GM21526 (cell line): ENCODE measurements around the gene PRPF38A.
"Not testable (repeated sequence)": the region's sequence is repeated elsewhere in the genome, so short reads cannot be mapped to it uniquely, and the experiment has no call there.

Experiments used
- ATAC-seq: cut with Tn5 transposase; IDR thresholded peaks from one replicate; pipeline ENCODE4 v1.9.1; 2021; ENCODE audit warnings: moderate library complexity; ENCODE audit not compliant: unreplicated experiment, low FRiP score

The PRPF38A gene, protein sequence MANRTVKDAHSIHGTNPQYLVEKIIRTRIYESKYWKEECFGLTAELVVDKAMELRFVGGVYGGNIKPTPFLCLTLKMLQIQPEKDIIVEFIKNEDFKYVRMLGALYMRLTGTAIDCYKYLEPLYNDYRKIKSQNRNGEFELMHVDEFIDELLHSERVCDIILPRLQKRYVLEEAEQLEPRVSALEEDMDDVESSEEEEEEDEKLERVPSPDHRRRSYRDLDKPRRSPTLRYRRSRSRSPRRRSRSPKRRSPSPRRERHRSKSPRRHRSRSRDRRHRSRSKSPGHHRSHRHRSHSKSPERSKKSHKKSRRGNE

GRCh38 chr1:52404116-52404974 lies at the start of gene PRPF38A, which contains the start of gene ORC1:
Gene PRPF38A (plus strand): TSS chr1:52404602. CDS start chr1:52404750, 148 bp downstream.
Gene ORC1 (minus strand): TSS chr1:52404423. CDS start chr1:52402223, 2,200 bp downstream.
- ATAC-seq: peak; percentile 92

- ATAC-seq: no peak
These were observed 49.0 kb upstream of the PRPF38A start for GRCh38 chr1:52355436-52355835.

DNA sequence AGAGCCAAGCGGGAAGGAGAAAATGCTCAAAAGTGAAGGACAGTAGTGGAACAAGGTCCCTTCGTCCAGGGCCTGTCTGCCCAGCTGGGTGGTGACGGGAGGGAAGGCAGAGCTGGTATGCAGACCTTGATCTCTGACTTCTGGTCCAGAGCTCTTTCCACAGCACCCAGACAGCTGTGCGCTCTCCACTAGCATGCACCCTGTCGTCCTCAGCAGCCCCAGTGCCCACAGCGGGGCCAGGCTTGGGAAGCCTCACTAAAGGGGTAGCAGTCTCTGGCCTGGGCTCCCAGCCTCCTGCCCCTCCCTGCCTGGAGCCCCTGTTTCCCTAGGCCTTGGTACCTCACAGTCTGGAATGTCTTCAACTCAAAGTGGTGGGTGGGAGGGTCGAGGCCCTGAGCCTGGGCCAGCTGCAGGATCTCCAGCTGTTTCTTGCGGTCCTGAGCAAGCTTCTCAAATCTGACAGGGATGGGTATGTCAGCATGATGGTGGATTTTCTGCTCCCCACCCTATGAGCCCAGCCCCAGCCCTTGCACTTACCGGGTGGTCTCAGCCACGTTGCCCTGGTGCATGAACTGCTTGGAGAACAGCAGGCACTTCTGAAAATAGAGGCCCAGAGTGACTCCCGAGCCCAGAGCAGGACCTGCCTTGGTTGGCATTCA lies 48.4 kb upstream of the PRPF38A start:
- ATAC-seq: no peak

DNA sequence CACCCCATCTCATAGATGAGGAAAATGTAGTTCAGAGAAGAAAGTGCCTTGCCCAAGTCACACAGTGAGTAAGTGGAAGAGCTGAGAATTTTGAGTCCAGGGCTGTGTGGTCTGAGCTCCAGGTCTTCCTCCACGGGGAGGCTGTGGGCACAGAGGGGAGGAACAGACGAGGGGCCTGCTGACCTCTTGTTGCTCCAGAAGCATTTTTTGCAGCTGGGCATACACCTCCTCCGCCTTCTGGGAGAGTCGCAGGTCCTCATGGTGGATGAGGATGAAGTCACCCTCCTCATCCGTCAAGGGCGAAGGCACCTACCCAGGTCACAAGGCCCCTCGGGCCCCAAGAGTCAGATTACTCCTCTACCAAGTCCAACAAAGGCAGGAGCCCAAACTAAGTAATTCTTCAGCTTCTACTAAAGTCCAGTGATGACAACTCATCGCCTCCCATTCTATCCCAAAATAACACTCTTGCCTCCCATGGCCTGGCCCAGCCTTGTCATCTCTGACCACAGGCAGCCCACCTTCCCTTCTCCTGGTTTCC lies 47.5 kb upstream of the PRPF38A start:
- ATAC-seq: no peak

GRCh38 chr1:52357397-52357796 lies 47.0 kb upstream of the PRPF38A start:
- no peak for ATAC-seq

DNA sequence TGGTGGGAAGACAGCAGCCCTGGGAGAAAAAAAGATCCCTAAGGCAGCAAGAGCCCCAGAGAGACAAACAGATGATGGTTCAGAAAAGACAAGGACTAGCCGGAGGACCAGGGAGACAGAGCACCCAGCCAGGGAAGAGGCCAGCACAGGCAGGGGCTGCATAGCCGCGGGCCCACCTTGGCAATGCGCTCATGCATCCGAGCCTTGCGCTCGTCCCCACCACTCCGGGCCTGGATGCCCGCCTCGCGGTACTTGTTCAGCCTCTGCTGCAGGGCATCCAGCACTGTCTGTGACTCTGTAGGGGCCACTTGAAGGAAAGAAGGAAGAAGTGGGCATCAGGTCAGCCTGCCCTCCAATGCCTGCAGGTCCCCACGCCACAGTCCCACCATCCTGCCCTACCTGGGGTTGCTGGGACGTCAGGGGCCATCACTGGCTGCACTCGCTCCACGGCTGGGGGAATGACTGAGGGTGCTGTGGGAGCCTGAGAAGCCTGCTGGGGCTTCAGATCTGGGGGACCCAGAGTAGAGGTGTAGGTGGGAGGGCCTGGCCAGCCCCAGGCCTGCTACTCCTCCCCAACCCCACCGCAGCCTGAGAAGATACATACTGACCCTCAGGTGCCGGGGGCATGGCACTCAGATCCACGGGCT lies 45.4 kb upstream of the PRPF38A start:
- ATAC-seq: no peak

DNA sequence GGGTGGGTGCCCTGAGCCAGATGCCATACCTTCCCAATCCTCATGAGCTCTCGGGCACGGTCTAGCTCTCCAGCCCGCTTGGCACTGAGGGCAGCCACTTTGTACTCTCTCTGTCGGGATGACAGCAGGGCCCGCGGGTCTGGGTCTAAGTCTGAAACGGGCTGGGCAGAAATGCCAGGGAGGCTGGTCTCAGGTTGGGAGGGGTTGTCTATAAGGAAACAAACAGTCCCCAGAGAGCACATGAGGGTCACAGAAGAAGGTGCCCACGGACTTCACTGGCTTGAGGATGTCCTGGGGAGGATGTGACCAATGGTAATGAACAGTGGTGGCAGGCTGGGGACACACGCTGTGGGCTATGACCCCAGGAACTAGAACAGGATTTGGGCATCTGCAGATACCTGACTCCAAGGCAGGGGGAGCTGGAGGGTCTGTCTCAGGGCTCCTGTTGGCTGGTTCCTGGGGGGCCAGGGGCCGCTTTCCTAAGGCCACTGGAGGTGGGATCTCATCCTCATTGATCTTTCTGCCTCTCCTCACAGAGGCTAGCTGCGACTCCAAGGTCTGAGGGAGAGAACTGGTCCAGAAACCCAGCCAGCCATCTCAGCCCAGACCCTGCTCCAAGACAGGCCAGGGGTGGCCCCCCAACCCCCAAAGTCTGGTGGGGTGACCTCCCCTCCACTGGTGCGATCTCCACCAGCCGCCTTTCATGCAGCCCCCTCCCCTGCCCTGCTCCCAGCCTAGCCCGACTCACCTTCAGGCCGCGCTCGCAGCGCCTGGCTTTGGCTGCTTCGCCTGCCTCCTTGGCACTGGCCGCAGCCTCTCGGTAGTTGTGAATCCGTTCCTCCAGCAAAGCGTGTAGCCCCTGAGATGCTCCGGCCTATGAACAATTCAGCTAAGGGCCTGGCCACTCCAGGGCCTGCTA lies 44.5 kb upstream of the PRPF38A start:
- ATAC-seq: no peak

GRCh38 chr1:52360595-52360968 lies 43.8 kb upstream of the PRPF38A start:
- no peak for ATAC-seq

GRCh38 chr1:52364235-52364839 lies 40.1 kb upstream of the PRPF38A start:
- ATAC-seq: no peak

- ATAC-seq: no peak
These were observed 39.2 kb upstream of the PRPF38A start for GRCh38 chr1:52365071-52365745.

- peak; percentile 86 for ATAC-seq
These were observed 38.5 kb upstream of the PRPF38A start, which contains the start of gene CC2D1B for GRCh38 chr1:52365746-52366516. Gene CC2D1B (minus strand): TSS chr1:52366205. CDS start chr1:52364620, 1,585 bp downstream.

GRCh38 chr1:52366517-52366827 lies 37.9 kb upstream of the PRPF38A start:
- no peak for ATAC-seq

DNA sequence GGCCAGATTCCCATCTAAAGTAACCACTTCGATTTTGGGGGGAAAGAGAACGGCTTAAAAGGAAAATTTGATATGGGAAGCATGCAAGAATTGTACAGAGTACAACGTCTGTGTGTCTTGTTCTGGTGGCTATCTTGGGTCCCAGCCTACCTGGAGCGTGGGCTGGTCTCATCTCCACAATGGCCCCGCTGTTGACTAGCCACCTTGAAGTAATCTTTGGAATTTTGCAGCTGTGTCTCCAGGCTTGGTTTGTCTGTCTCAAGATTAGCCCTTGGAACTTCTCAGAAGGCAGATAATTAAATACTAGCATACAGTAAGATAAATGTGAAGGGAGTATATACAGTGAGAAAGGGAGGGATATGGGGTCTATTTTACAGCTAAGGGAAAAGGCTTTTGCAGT lies 37.1 kb upstream of the PRPF38A start:
- no peak for ATAC-seq

- no peak for ATAC-seq
These were observed 35.8 kb upstream of the PRPF38A start for GRCh38 chr1:52368383-52369172.

DNA sequence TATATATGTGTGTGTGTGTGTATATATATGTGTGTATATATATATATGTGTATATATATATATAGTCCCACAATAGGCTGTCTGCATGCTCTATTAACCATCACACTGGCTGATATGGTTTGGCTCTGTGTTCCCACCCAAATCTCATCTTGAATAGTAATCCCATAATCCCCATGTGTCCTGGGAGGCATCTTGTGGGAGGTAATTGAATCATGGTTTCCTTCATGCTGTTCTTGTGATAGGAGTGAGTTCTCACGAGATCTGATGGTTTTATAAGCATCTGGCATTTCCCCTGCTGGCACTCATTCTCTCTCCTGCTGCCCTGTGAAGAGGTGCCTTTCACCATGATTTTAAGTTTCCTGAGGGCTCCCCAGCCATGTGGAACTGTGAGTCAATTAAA lies 34.6 kb upstream of the PRPF38A start:
- ATAC-seq: not testable (repeated sequence)

GRCh38 chr1:52385376-52385775 lies 19.0 kb upstream of the PRPF38A start:
- ATAC-seq: no peak

- no peak for ATAC-seq
These were observed 17.9 kb upstream of the PRPF38A start for GRCh38 chr1:52386458-52386857.
